Measurements from ENCODE around the gene FOXD4L5. TPM values are rescaled to one million over a fixed set of nuclear protein-coding genes. Genes with fewer than 3 reads are reported as not detected.
"Not testable (repeated sequence)": the region's sequence is repeated elsewhere in the genome, so short reads cannot be mapped to it uniquely, and the experiment has no call there.

FOXD4L5 gene
- under 1 TPM in 1 of 4 donors, not detected in 3; 0.23 TPM for total RNA-seq

GRCh38 chr9:65285109-65285508 lies at the start of gene FOXD4L5:
TSS of gene FOXD4L5 (minus strand) at chr9:65285209. CDS start at chr9:65284377, 832 bp downstream.
- intact Hi-C loops (cut with DNase I; ENCODE audit: low total_unique reads); H3K4me3 ChIP-seq (ENCODE audit: low read depth, poor library complexity, severe bottlenecking); DNase-seq (ENCODE audit: low spot score in 2 of 2): not testable (repeated sequence)
- 92 to 100% methylated on average over 1 of the region's 2 CpGs for WGBS, 2 donors

GRCh38 chr9:65283943-65284342 lies 1.1 kb downstream of the FOXD4L5 start:
- DNase-seq (ENCODE audit: low spot score in 2 of 2): peak in 1 of 2 donors; percentile 29
- H3K4me3 ChIP-seq (ENCODE audit: low read depth, poor library complexity, severe bottlenecking); intact Hi-C loops (cut with DNase I; ENCODE audit: low total_unique reads): not testable (repeated sequence)
- no CpG with 5 or more reads among the region's 33 CpGs for WGBS, 2 donors

GRCh38 chr9:65282976-65283375 lies 2.0 kb downstream of the FOXD4L5 start:
- intact Hi-C loops (cut with DNase I; ENCODE audit: low total_unique reads); H3K4me3 ChIP-seq (ENCODE audit: low read depth, poor library complexity, severe bottlenecking); DNase-seq (ENCODE audit: low spot score in 2 of 2): not testable (repeated sequence)
- WGBS, 2 donors: no CpG with 5 or more reads among the region's 27 CpGs
